ENCODE measurements around the gene MCTP2.
"Not testable (repeated sequence)": the region's sequence is repeated elsewhere in the genome, so short reads cannot be mapped to it uniquely, and the experiment has no call there.

MCTP2 gene

DNA sequence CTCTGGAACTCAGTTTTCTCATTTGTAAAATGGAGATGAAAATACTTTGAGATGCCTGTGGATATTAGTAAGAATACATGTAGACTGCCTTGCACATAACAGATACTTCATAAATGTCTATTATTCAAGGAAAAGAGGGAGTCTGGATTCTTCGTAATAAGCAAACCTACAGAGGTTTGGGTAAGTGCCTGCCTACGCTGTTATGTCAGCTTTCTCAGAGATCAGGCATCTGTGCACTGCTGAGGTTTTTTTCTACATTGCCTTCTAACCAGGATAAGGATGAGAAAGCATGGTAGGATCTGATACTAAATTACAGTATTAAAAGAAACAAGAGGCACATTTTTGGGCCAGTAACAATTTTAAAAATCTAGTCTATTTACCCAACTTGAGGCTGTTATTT is 10.9 kb downstream of the MCTP2 start:
- Histone ChIP-seq H3K27ac (replicated peaks) (no peak overlapping the region), H3K27me3 (ENCODE audit: insufficient read depth, poor library complexity, severe bottlenecking) (no peaks in the 10 kb centered on the region), H3K4me3 (replicated peaks; ENCODE audit: insufficient read depth, low read length) (no peak overlapping the region)
- TF ChIP-seq, protein P1, sequence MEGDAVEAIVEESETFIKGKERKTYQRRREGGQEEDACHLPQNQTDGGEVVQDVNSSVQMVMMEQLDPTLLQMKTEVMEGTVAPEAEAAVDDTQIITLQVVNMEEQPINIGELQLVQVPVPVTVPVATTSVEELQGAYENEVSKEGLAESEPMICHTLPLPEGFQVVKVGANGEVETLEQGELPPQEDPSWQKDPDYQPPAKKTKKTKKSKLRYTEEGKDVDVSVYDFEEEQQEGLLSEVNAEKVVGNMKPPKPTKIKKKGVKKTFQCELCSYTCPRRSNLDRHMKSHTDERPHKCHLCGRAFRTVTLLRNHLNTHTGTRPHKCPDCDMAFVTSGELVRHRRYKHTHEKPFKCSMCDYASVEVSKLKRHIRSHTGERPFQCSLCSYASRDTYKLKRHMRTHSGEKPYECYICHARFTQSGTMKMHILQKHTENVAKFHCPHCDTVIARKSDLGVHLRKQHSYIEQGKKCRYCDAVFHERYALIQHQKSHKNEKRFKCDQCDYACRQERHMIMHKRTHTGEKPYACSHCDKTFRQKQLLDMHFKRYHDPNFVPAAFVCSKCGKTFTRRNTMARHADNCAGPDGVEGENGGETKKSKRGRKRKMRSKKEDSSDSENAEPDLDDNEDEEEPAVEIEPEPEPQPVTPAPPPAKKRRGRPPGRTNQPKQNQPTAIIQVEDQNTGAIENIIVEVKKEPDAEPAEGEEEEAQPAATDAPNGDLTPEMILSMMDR (IDR thresholded peaks at IDR 0.05; ENCODE audit: insufficient read depth, low read length): no peak
- TF ChIP-seq, protein P2, sequence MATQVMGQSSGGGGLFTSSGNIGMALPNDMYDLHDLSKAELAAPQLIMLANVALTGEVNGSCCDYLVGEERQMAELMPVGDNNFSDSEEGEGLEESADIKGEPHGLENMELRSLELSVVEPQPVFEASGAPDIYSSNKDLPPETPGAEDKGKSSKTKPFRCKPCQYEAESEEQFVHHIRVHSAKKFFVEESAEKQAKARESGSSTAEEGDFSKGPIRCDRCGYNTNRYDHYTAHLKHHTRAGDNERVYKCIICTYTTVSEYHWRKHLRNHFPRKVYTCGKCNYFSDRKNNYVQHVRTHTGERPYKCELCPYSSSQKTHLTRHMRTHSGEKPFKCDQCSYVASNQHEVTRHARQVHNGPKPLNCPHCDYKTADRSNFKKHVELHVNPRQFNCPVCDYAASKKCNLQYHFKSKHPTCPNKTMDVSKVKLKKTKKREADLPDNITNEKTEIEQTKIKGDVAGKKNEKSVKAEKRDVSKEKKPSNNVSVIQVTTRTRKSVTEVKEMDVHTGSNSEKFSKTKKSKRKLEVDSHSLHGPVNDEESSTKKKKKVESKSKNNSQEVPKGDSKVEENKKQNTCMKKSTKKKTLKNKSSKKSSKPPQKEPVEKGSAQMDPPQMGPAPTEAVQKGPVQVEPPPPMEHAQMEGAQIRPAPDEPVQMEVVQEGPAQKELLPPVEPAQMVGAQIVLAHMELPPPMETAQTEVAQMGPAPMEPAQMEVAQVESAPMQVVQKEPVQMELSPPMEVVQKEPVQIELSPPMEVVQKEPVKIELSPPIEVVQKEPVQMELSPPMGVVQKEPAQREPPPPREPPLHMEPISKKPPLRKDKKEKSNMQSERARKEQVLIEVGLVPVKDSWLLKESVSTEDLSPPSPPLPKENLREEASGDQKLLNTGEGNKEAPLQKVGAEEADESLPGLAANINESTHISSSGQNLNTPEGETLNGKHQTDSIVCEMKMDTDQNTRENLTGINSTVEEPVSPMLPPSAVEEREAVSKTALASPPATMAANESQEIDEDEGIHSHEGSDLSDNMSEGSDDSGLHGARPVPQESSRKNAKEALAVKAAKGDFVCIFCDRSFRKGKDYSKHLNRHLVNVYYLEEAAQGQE (IDR thresholded peaks at IDR 0.05; ENCODE audit: insufficient replicate concordance, low read depth): no peak
- TF ChIP-seq GABPA (IDR thresholded peaks at IDR 0.05; ENCODE audit: low read depth): no peak
- DNase-seq (ENCODE audit: low read depth in 1 of 2, low spot score in 1 of 2): no peak

DNA sequence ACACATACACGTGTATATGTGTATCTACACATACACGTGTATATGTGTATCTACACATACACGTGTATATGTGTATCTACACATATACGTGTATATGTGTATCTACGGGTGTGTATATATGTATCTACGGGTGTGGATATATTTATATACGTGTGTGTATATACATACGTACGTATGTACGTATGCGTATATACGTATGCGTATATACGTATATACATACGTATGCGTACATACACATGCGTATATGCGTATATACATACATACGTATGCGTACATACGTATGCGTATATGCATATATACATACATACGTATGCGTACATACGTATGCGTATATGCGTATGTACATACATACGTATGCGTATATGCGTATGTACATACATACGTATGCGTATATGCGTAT is 11.6 kb downstream of the MCTP2 start:
- DNase-seq (ENCODE audit: low read depth in 1 of 2, low spot score in 1 of 2); H3K27ac ChIP-seq (replicated peaks); H3K4me3 ChIP-seq (replicated peaks; ENCODE audit: insufficient read depth, low read length); H3K27me3 ChIP-seq (ENCODE audit: insufficient read depth, poor library complexity, severe bottlenecking): not testable (repeated sequence)

DNA sequence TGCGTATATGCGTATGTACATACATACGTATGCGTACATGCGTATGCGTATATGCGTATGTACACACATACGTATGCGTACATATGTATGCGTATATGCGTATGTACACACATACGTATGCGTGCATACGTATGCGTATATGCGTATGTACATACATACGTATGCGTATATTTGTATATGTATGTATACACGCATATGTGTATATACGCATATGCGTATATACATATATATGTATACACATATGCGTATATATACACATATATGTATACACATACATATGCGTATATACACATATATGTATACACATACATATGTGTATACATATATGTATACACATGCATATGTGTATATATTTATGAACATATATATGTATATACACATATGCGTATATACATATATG is 12.1 kb downstream of the MCTP2 start:
- no peak overlapping the region for H3K27ac ChIP-seq (replicated peaks)
- H3K27me3 ChIP-seq (ENCODE audit: insufficient read depth, poor library complexity, severe bottlenecking): no peaks in the 10 kb centered on the region
- TF ChIP-seq, protein P2 (IDR thresholded peaks at IDR 0.05; ENCODE audit: insufficient replicate concordance, low read depth): no peak
- TF ChIP-seq POLR2AphosphoS5 (IDR thresholded peaks at IDR 0.05; ENCODE audit: low read depth) (no peak), SPI1 (IDR thresholded peaks at IDR 0.05; ENCODE audit: borderline replicate concordance, low read depth) (no peak), GABPA (IDR thresholded peaks at IDR 0.05; ENCODE audit: low read depth) (no peak)
- TF ChIP-seq, protein P1 (IDR thresholded peaks at IDR 0.05; ENCODE audit: insufficient read depth, low read length): no peak
- H3K4me3 ChIP-seq (replicated peaks; ENCODE audit: insufficient read depth, low read length): no peak overlapping the region
- DNase-seq (ENCODE audit: low read depth in 1 of 2, low spot score in 1 of 2): no peak

DNA sequence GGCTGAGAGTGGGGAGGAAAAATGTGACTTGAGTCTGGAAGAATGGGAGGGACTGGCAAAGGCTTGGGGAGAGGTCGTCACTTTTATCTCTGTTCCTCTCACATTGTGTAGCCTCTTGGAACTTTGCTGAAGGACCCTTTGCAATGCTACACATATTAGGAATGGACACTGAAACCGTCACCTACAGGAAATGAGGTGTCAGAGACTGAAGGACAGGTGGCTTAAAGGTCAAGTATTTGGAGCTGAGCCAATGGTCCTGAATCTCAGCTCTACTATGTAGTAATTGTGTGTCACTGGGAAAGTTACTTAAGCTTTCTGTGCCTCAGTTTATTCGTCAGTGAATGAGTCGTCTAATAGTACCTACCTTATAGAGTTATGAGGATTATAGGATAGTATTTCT is 14.7 kb downstream of the MCTP2 start:
- no peak overlapping the region for H3K4me3 ChIP-seq (replicated peaks; ENCODE audit: insufficient read depth, low read length)
- TF ChIP-seq, protein P2 (IDR thresholded peaks at IDR 0.05; ENCODE audit: insufficient replicate concordance, low read depth): no peak
- no peak overlapping the region for H3K27ac ChIP-seq (replicated peaks)
- H3K27me3 ChIP-seq (ENCODE audit: insufficient read depth, poor library complexity, severe bottlenecking): no peaks in the 10 kb centered on the region
- no peak for DNase-seq (ENCODE audit: low read depth in 1 of 2, low spot score in 1 of 2)
